HEK293T (cell line): Measurements from ENCODE around the gene POGZ.
"Not testable (repeated sequence)": the region's sequence is repeated elsewhere in the genome, so short reads cannot be mapped to it uniquely, and the experiment has no call there.

Experiments
- CTCF ChIA-PET: fragments of 350-600 bp; formaldehyde crosslinking; extraction: SDS; loops from one replicate; lab custom pipeline; 2021; ENCODE audit warnings: antibody characterized with exemption, inconsistent platforms; lab: Yijun Ruan, JAX
- POLR2A ChIA-PET: fragments of 350-600 bp; formaldehyde crosslinking; extraction: SDS; loops from one replicate; lab custom pipeline; 2020; ENCODE audit warnings: antibody characterized with exemption, inconsistent platforms; lab: Yijun Ruan, JAX
- DNase-seq: peaks from one replicate; pipeline ENCODE4 v3.0.0; 2012; ENCODE audit warnings: mixed read lengths; ENCODE audit errors: extremely low spot score
- ARNT ChIP-seq: fragments of 450-650 bp; IDR thresholded peaks from 2 replicates; pipeline ENCODE4 v1.6.1; 2017; ENCODE audit warnings: mild to moderate bottlenecking
- BHLHE40 ChIP-seq: fragments of 450-650 bp; IDR thresholded peaks from 2 replicates; pipeline ENCODE4 v1.6.1; 2016; ENCODE audit warnings: mild to moderate bottlenecking, moderate library complexity, borderline replicate concordance
- CTBP1 ChIP-seq: fragments of 450-650 bp; IDR thresholded peaks from 2 replicates; pipeline ENCODE4 v1.6.1; 2016; ENCODE audit warnings: borderline replicate concordance
- ELF4 ChIP-seq: fragments of 450-650 bp; IDR thresholded peaks from 2 replicates; pipeline ENCODE4 v1.6.1; 2017; ENCODE audit warnings: antibody characterized with exemption
- FOXA1 ChIP-seq: fragments of 450-650 bp; IDR thresholded peaks from 2 replicates; pipeline ENCODE4 v1.6.1; 2016; ENCODE audit warnings: mild to moderate bottlenecking
- FOXK2 ChIP-seq: fragments of 450-650 bp; IDR thresholded peaks from 2 replicates; pipeline ENCODE4 v1.6.1; 2016; ENCODE audit warnings: mild to moderate bottlenecking
- FOXM1 ChIP-seq: fragments of 450-650 bp; IDR thresholded peaks from 2 replicates; pipeline ENCODE4 v1.6.1; 2017; ENCODE audit warnings: mild to moderate bottlenecking, borderline replicate concordance
- HDGF ChIP-seq: fragments of 450-650 bp; IDR thresholded peaks from 2 replicates; pipeline ENCODE4 v1.6.1; 2017; ENCODE audit warnings: antibody characterized with exemption, borderline replicate concordance
- L3MBTL2 ChIP-seq: fragments of 450-650 bp; conservative IDR thresholded peaks from 2 replicates; pipeline ENCODE4 v1.6.1; 2016; ENCODE audit warnings: mild to moderate bottlenecking
- LEF1 ChIP-seq: fragments of 450-650 bp; IDR thresholded peaks from 2 replicates; pipeline ENCODE4 v1.6.1; 2017; ENCODE audit warnings: mild to moderate bottlenecking, borderline replicate concordance
- NFRKB ChIP-seq: fragments of 450-650 bp; IDR thresholded peaks from 2 replicates; pipeline ENCODE4 v1.6.1; 2016; ENCODE audit warnings: mild to moderate bottlenecking, moderate library complexity
- PKNOX1 ChIP-seq: fragments of 450-650 bp; IDR thresholded peaks from 2 replicates; pipeline ENCODE4 v1.6.1; 2016
- SP1 ChIP-seq: fragments of 450-650 bp; IDR thresholded peaks from 2 replicates; pipeline ENCODE4 v1.6.1; 2017
- SUZ12 ChIP-seq: fragments of 450-650 bp; IDR thresholded peaks from 2 replicates; pipeline ENCODE4 v1.6.1; 2016; ENCODE audit warnings: mild to moderate bottlenecking
- TARDBP ChIP-seq: fragments of 450-650 bp; IDR thresholded peaks from 2 replicates; pipeline ENCODE4 v1.6.1; 2016
- ZNF384 ChIP-seq: fragments of 450-650 bp; IDR thresholded peaks from 2 replicates; pipeline ENCODE4 v1.6.1; 2016

POGZ gene

GRCh38 chr1:151444783-151445177, 14.5 kb downstream of the POGZ start:
- no peak for DNase-seq
- ChIA-PET POLR2A (interaction anchor here (0.6 to 1.7 kb wide), 3 partner anchors 34 to 96 kb away, joined by 3 to 11 read pairs (median 6); partner anchors contain the start of gene CGN), CTCF (interaction anchor here (0.6 to 1.3 kb wide), 5 partner anchors 67 to 459 kb away, joined by 3 to 5 read pairs (median 3); partner anchors contain the start of genes CGN and TUFT1)
- TF ChIP-seq ZNF384 (no peak), SUZ12 (no peak), SP1 (no peak), BHLHE40 (no peak), CTBP1 (no peak), NFRKB (no peak), ELF4 (no peak), TARDBP (no peak)

- TF ChIP-seq NFRKB, result no peak
- TF ChIP-seq LEF1, result no peak
- TF ChIP-seq SUZ12, result no peak
- TF ChIP-seq L3MBTL2, result no peak
- TF ChIP-seq FOXM1, result no peak
- TF ChIP-seq PKNOX1, result no peak
- no peak for TF ChIP-seq ZNF384
- no peak for TF ChIP-seq HDGF
- no peak for TF ChIP-seq SP1
- TF ChIP-seq CTBP1, result no peak
- TF ChIP-seq TARDBP, result no peak
- no peak for TF ChIP-seq BHLHE40
- no peak for TF ChIP-seq ELF4
- ChIA-PET CTCF (interaction anchor here (0.6 to 1.3 kb wide), 8 partner anchors 31 to 460 kb away, joined by 3 to 5 read pairs (median 3); partner anchors contain the start of genes CGN and TUFT1), POLR2A (interaction anchor here (1.4 to 1.7 kb wide), 2 partner anchors 67 to 97 kb away, joined by 6 to 11 read pairs; partner anchors contain the start of gene CGN)
- DNase-seq, result peak; percentile 85
Observed at GRCh38 chr1:151443846-151444782, 15.2 kb downstream of the POGZ start.

GRCh38 chr1:151437396-151437795, 21.9 kb downstream of the POGZ start:
- DNase-seq, POLR2A ChIA-PET: not testable (repeated sequence)
- CTCF ChIA-PET, result interaction anchor here (1.2 kb wide), 1 partner anchor 297 kb away, joined by 3 read pairs; no protein-coding TSS in a partner anchor

GRCh38 chr1:151436985-151437384, 22.3 kb downstream of the POGZ start:
- CTCF ChIA-PET, result interaction anchor here (1.2 kb wide), 1 partner anchor 298 kb away, joined by 3 read pairs; no protein-coding TSS in a partner anchor

GRCh38 chr1:151435174-151435573, 24.1 kb downstream of the POGZ start:
- POLR2A ChIA-PET, result no interaction called here
- CTCF ChIA-PET, result no interaction called here
- no peak for DNase-seq
- TF ChIP-seq BHLHE40, result no peak
- TF ChIP-seq HDGF, result no peak
- TF ChIP-seq FOXA1, result no peak
- TF ChIP-seq NFRKB, result no peak
- TF ChIP-seq CTBP1, result no peak
- no peak for TF ChIP-seq TARDBP
- no peak for TF ChIP-seq ELF4
- TF ChIP-seq ZNF384, result no peak

More at GRCh38 chr1:151436985-151437384, 22.3 kb downstream of the POGZ start:
- POLR2A ChIA-PET, result no interaction called here
- TF ChIP-seq HDGF (no peak), CTBP1 (no peak), LEF1 (no peak), FOXA1 (no peak), SP1 (no peak), BHLHE40 (no peak), TARDBP (no peak), ZNF384 (no peak)
- no peak for DNase-seq

GRCh38 chr1:151433827-151434226, 25.5 kb downstream of the POGZ start:
- CTCF ChIA-PET, DNase-seq: not testable (repeated sequence)
- POLR2A ChIA-PET, result interaction anchor here (1.1 kb wide), 1 partner anchor 15 kb away, joined by 3 read pairs; no protein-coding TSS in a partner anchor

- CTCF ChIA-PET, result interaction anchor here (0.6 kb wide), 1 partner anchor 510 kb away, joined by 3 read pairs; no protein-coding TSS in a partner anchor
- POLR2A ChIA-PET, result no interaction called here
- no peak for TF ChIP-seq BHLHE40
- no peak for TF ChIP-seq FOXM1
- no peak for TF ChIP-seq SP1
- TF ChIP-seq TARDBP, result no peak
- TF ChIP-seq L3MBTL2, result no peak
- no peak for TF ChIP-seq ELF4
- TF ChIP-seq PKNOX1, result no peak
- TF ChIP-seq HDGF, result no peak
- no peak for TF ChIP-seq NFRKB
- no peak for TF ChIP-seq FOXA1
- TF ChIP-seq FOXK2, result no peak
- TF ChIP-seq ZNF384, result no peak
- no peak for TF ChIP-seq LEF1
- TF ChIP-seq ARNT, result no peak
- TF ChIP-seq CTBP1, result no peak
- TF ChIP-seq SUZ12, result no peak
- DNase-seq, result no peak
Observed at GRCh38 chr1:151428068-151428467, 31.2 kb downstream of the POGZ start.
